ENCODE measurements around the gene NRIP1. TPM values are rescaled to one million over a fixed set of nuclear protein-coding genes. Genes with fewer than 3 reads are reported as not detected.
A peak's percentile ranks its signal among the peaks of the same experiment; 100 is the strongest.

The NRIP1 gene
- total and polyA plus RNA-seq, 2 experiments from 2014 or later = 12.5 to 31.2 TPM

GRCh38 chr21:14961502-14961901, 103.3 kb downstream of the NRIP1 start:
- H3K27me3 ChIP-seq (replicated peaks; ENCODE audit: insufficient read depth) = no peaks in the 10 kb centered on the region

GRCh38 chr21:14959343-14959742, 105.5 kb downstream of the NRIP1 start:
- TF ChIP-seq EZH2 (IDR thresholded peaks at IDR 0.05; ENCODE audit: insufficient read depth, poor library complexity, severe bottlenecking) = no peak
- TF ChIP-seq EZH2phosphoT487 (IDR thresholded peaks at IDR 0.05; ENCODE audit: insufficient read depth, low read depth) = no peak
- Histone ChIP-seq H3F3A (ENCODE audit: insufficient read depth) (peaks cover 47% of the 10 kb centered on the region), H3K27me3 (replicated peaks; ENCODE audit: insufficient read depth) (no peaks in the 10 kb centered on the region), H3K9me2 (ENCODE audit: insufficient read depth) (peaks cover 4% of the 10 kb centered on the region; the same call in 1 of the 2 replicates), H4K20me1 (ENCODE audit: insufficient read depth) (no peaks in the 10 kb centered on the region), H3K27ac (no peak overlapping the region), H3K36me3 (ENCODE audit: low read depth) (peaks cover 16% of the 10 kb centered on the region), H3K4me1 (ENCODE audit: insufficient read depth) (peaks cover 48% of the 10 kb centered on the region), H3K79me2 (ENCODE audit: insufficient read depth) (peaks cover 36% of the 10 kb centered on the region), H3K9me3 (ENCODE audit: low read depth) (no peaks in the 10 kb centered on the region), H3K4me3 (no peak overlapping the region), H2AFZ (no peak overlapping the region), H3K9ac (no peak overlapping the region), H3K4me2 (ENCODE audit: unreplicated experiment) (no peak overlapping the region)
- DNase-seq = peak; percentile 27
- in situ Hi-C loops (cut with MboI) = no loop called here
- WGBS, 2 experiments (ENCODE audit: low coverage in 1 of 2, low lambda C conversion rate in 2 of 2, missing lambda C conversion rate in 2 of 2) = 46 to 47% methylated on average over 3 of the region's 3 CpGs

More at GRCh38 chr21:14961502-14961901, 103.3 kb downstream of the NRIP1 start:
- Histone ChIP-seq H3K4me2 (ENCODE audit: unreplicated experiment) (no peak overlapping the region), H3K36me3 (ENCODE audit: low read depth) (peaks cover 32% of the 10 kb centered on the region), H3K79me2 (ENCODE audit: insufficient read depth) (peaks cover 58% of the 10 kb centered on the region), H3K4me3 (no peak overlapping the region), H2AFZ (no peak overlapping the region), H3K4me1 (ENCODE audit: insufficient read depth) (peaks cover 35% of the 10 kb centered on the region), H3K27ac (no peak overlapping the region), H3K9me2 (ENCODE audit: insufficient read depth) (peaks cover 4% of the 10 kb centered on the region; the same call in 1 of the 2 replicates), H3K9ac (no peak overlapping the region), H4K20me1 (ENCODE audit: insufficient read depth) (no peaks in the 10 kb centered on the region), H3K9me3 (ENCODE audit: low read depth) (no peaks in the 10 kb centered on the region), H3F3A (ENCODE audit: insufficient read depth) (peaks cover 47% of the 10 kb centered on the region)
- WGBS, 2 experiments (ENCODE audit: low coverage in 1 of 2, low lambda C conversion rate in 2 of 2, missing lambda C conversion rate in 2 of 2) = 86 to 89% methylated on average over 3 of the region's 3 CpGs
- in situ Hi-C loops (cut with MboI) = no loop called here
- no peak for TF ChIP-seq EZH2phosphoT487 (IDR thresholded peaks at IDR 0.05; ENCODE audit: insufficient read depth, low read depth)
- TF ChIP-seq EZH2 (IDR thresholded peaks at IDR 0.05; ENCODE audit: insufficient read depth, poor library complexity, severe bottlenecking) = no peak
- no peak for DNase-seq

GRCh38 chr21:14957836-14958235, 107.0 kb downstream of the NRIP1 start:
- H4K20me1 ChIP-seq (ENCODE audit: insufficient read depth) = no peaks in the 10 kb centered on the region
- no peaks in the 10 kb centered on the region for H3K9me2 ChIP-seq (ENCODE audit: insufficient read depth)
- in situ Hi-C loops (cut with MboI) = no loop called here
- no peak overlapping the region for H3K9ac ChIP-seq
- H3F3A ChIP-seq (ENCODE audit: insufficient read depth) = peaks cover 42% of the 10 kb centered on the region
- H3K27ac ChIP-seq = peak overlapping the region; percentile 67
- no peaks in the 10 kb centered on the region for H3K27me3 ChIP-seq (replicated peaks; ENCODE audit: insufficient read depth)
- H3K9me3 ChIP-seq (ENCODE audit: low read depth) = no peaks in the 10 kb centered on the region
- H3K4me1 ChIP-seq (ENCODE audit: insufficient read depth) = peaks cover 48% of the 10 kb centered on the region
- WGBS, 2 experiments (ENCODE audit: low coverage in 1 of 2, low lambda C conversion rate in 2 of 2, missing lambda C conversion rate in 2 of 2) = 94 to 96% methylated on average over 1 of the region's 1 CpG
- no peak overlapping the region for H2AFZ ChIP-seq
- peaks cover 21% of the 10 kb centered on the region for H3K79me2 ChIP-seq (ENCODE audit: insufficient read depth)
- H3K4me2 ChIP-seq (ENCODE audit: unreplicated experiment) = peak overlapping the region; percentile 36
- TF ChIP-seq EZH2 (IDR thresholded peaks at IDR 0.05; ENCODE audit: insufficient read depth, poor library complexity, severe bottlenecking) (no peak), EZH2phosphoT487 (IDR thresholded peaks at IDR 0.05; ENCODE audit: insufficient read depth, low read depth) (no peak)
- peak; percentile 52 for DNase-seq
- no peak overlapping the region for H3K4me3 ChIP-seq
- 0 out of 2 replicates have a peak, but pooled peaks cover under 1% of the 10 kb centered on the region for H3K36me3 ChIP-seq (ENCODE audit: low read depth)

GRCh38 chr21:14956807-14957206, 108.0 kb downstream of the NRIP1 start:
- Histone ChIP-seq H3K4me3 (peak overlapping the region; percentile 33), H3K9me3 (ENCODE audit: low read depth) (no peaks in the 10 kb centered on the region), H3F3A (ENCODE audit: insufficient read depth) (peaks cover 39% of the 10 kb centered on the region), H3K4me1 (ENCODE audit: insufficient read depth) (peaks cover 43% of the 10 kb centered on the region), H3K9me2 (ENCODE audit: insufficient read depth) (no peaks in the 10 kb centered on the region), H3K4me2 (ENCODE audit: unreplicated experiment) (peak overlapping the region; percentile 36), H3K27me3 (replicated peaks; ENCODE audit: insufficient read depth) (no peaks in the 10 kb centered on the region), H3K27ac (peak overlapping the region; percentile 67), H4K20me1 (ENCODE audit: insufficient read depth) (no peaks in the 10 kb centered on the region), H3K36me3 (ENCODE audit: low read depth) (no peaks in the 10 kb centered on the region), H3K9ac (no peak overlapping the region), H2AFZ (no peak overlapping the region), H3K79me2 (ENCODE audit: insufficient read depth) (peaks cover 12% of the 10 kb centered on the region)
- DNase-seq = peak; percentile 84
- 24 to 25% methylated on average over 4 of the region's 4 CpGs for WGBS, 2 experiments (ENCODE audit: low coverage in 1 of 2, low lambda C conversion rate in 2 of 2, missing lambda C conversion rate in 2 of 2)
- in situ Hi-C loops (cut with MboI) = no loop called here
- no peak for TF ChIP-seq EZH2phosphoT487 (IDR thresholded peaks at IDR 0.05; ENCODE audit: insufficient read depth, low read depth)
- no peak for TF ChIP-seq EZH2 (IDR thresholded peaks at IDR 0.05; ENCODE audit: insufficient read depth, poor library complexity, severe bottlenecking)

All from GM23248 (cell line).